ENCODE results near the gene OR6M1. TPM values are rescaled to one million over a fixed set of nuclear protein-coding genes. Genes with fewer than 3 reads are reported as not detected.

The OR6M1 gene
- total and polyA plus RNA-seq, 2 experiments from 2014 or later, result not detected

- no peaks in the 10 kb centered on the region for H3K27me3 Mint-ChIP-seq (ENCODE audit: insufficient read depth, low read depth, poor library complexity)
- ATAC-seq, result no peak
Measured at GRCh38 chr11:123838659-123839058, 32.5 kb upstream of the OR6M1 start.

GRCh38 chr11:123838199-123838598 lies 32.0 kb upstream of the OR6M1 start:
- Mint-ChIP-seq H3K4me3 (no peak overlapping the region), H3K36me3 (ENCODE audit: low read depth) (no peaks in the 10 kb centered on the region), H3K9me3 (no peaks in the 10 kb centered on the region; the same call in 2 of the 3 replicates), H3K4me1 (peaks cover 8% of the 10 kb centered on the region; the same call in 2 of the 3 replicates), H3K27me3 (ENCODE audit: insufficient read depth, low read depth, poor library complexity) (no peaks in the 10 kb centered on the region), H3K27ac (no peak overlapping the region)
- Histone ChIP-seq H3K79me2 (replicated peaks; ENCODE audit: insufficient read depth) (no peaks in the 10 kb centered on the region), H4K20me1 (replicated peaks; ENCODE audit: insufficient read depth) (no peaks in the 10 kb centered on the region), H3K36me3 (ENCODE audit: insufficient read depth) (no peaks in the 10 kb centered on the region), H3F3A (replicated peaks; ENCODE audit: low read depth) (no peaks in the 10 kb centered on the region), H3K9me2 (ENCODE audit: insufficient read depth) (peaks cover 5% of the 10 kb centered on the region; the same call in 1 of the 2 replicates), H3K4me3 (no peak overlapping the region), H3K4me1 (ENCODE audit: insufficient read depth) (peaks cover 7% of the 10 kb centered on the region; the same call in 1 of the 2 replicates), H2AFZ (peak overlapping the region; percentile 38; the same call in 1 of the 2 replicates), H3K27me3 (ENCODE audit: insufficient read depth) (no peaks in the 10 kb centered on the region), H3K27ac (ENCODE audit: low read depth) (no peak overlapping the region), H3K4me2 (no peak overlapping the region)
- TF ChIP-seq ETS1 (IDR thresholded peaks at IDR 0.05), result no peak
- ATAC-seq (no peak), DNase-seq (ENCODE audit: low spot score) (no peak)

More at GRCh38 chr11:123838659-123839058, 32.5 kb upstream of the OR6M1 start:
- Histone ChIP-seq H3K27me3 (ENCODE audit: insufficient read depth) (no peaks in the 10 kb centered on the region), H3K4me2 (no peak overlapping the region), H3F3A (replicated peaks; ENCODE audit: low read depth) (no peaks in the 10 kb centered on the region), H3K4me1 (ENCODE audit: insufficient read depth) (peaks cover 7% of the 10 kb centered on the region; the same call in 1 of the 2 replicates), H4K20me1 (replicated peaks; ENCODE audit: insufficient read depth) (no peaks in the 10 kb centered on the region), H3K79me2 (replicated peaks; ENCODE audit: insufficient read depth) (no peaks in the 10 kb centered on the region), H3K27ac (ENCODE audit: low read depth) (no peak overlapping the region), H3K9me2 (ENCODE audit: insufficient read depth) (peaks cover under 1% of the 10 kb centered on the region; the same call in 1 of the 2 replicates), H3K36me3 (ENCODE audit: insufficient read depth) (no peaks in the 10 kb centered on the region), H3K4me3 (no peak overlapping the region), H2AFZ (peak overlapping the region; percentile 38; the same call in 1 of the 2 replicates)
- Mint-ChIP-seq H3K4me1 (peaks cover 8% of the 10 kb centered on the region; the same call in 2 of the 3 replicates), H3K36me3 (ENCODE audit: low read depth) (no peaks in the 10 kb centered on the region), H3K27ac (0 out of 2 replicates have a peak overlapping the region, but pooled peaks have one; percentile 38), H3K9me3 (no peaks in the 10 kb centered on the region; the same call in 2 of the 3 replicates), H3K4me3 (no peak overlapping the region)
- DNase-seq (ENCODE audit: low spot score), result no peak
- no peak for TF ChIP-seq EZH2phosphoT487 (IDR thresholded peaks at IDR 0.05; ENCODE audit: unreplicated experiment)
- TF ChIP-seq ETS1 (IDR thresholded peaks at IDR 0.05), result no peak
- TF ChIP-seq NANOG (IDR thresholded peaks at IDR 0.05; ENCODE audit: borderline replicate concordance), result no peak
- TF ChIP-seq POLR2AphosphoS5 (IDR thresholded peaks at IDR 0.05; ENCODE audit: low read depth), result no peak
- TF ChIP-seq EZH2 (IDR thresholded peaks at IDR 0.05; ENCODE audit: low read depth, unreplicated experiment), result no peak
- TF ChIP-seq CREB1 (CRISPR knock-in tag; IDR thresholded peaks at IDR 0.05; ENCODE audit: low read depth), result no peak
- no peak for TF ChIP-seq REST (IDR thresholded peaks at IDR 0.05; ENCODE audit: unreplicated experiment)
